Measurements from ENCODE around the gene FBLN2.
A peak's percentile ranks its signal among the peaks of the same experiment; 100 is the strongest.

DNA sequence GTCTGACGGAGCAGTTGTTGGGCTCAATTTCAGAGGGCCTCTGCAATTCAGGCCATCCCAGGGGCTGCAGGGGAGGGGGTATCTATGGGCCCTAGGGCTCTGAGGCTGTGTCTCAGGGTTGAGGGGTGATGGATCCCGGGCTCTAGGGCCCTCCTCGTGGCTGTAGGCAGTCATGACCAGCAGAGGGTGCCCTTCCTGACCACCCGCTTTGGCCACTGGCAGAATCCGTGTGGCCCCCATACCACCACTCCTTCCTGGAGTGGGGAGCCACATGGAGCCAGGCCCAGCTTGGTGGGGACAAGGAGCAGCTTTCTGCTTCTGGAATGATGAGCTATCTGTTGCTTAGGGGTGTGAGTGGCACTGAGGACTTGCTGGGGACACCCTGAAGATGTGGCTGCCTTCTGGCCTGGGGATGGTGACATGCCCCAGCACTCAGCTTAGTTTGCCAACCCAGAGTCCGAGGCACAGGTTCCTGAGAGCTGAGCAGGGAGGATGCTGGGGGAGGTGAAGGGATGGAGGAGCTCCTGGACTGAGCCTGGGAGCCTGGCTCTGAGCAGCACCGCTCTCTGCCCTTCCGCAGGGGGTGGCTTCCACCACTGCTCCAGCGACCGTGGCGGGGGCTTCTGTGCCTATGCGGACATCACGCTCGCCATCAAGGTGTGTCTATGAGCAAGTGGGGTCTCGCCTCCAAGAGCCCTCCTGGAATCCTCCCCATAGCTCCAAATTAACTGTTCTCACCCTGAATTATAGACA, 48.6 kb upstream of the FBLN2 start:
- TF ChIP-seq TAF1 (IDR thresholded peaks at IDR 0.05; ENCODE audit: low read depth) (no peak), RAD21 (IDR thresholded peaks at IDR 0.05; ENCODE audit: low read depth) (peak; percentile 48), TEAD4 (IDR thresholded peaks at IDR 0.05) (no peak), CREB1 (IDR thresholded peaks at IDR 0.05; ENCODE audit: low read depth) (no peak), EP300 (IDR thresholded peaks at IDR 0.05; ENCODE audit: borderline replicate concordance) (no peak), FOXM1 (IDR thresholded peaks at IDR 0.05; ENCODE audit: borderline replicate concordance, low read depth) (no peak), USF1 (IDR thresholded peaks at IDR 0.05) (no peak), MAX (IDR thresholded peaks at IDR 0.05) (no peak), CEBPB (IDR thresholded peaks at IDR 0.05) (no peak), TCF12 (IDR thresholded peaks at IDR 0.05; ENCODE audit: low read depth) (no peak)
- TF ChIP-seq, protein P1, sequence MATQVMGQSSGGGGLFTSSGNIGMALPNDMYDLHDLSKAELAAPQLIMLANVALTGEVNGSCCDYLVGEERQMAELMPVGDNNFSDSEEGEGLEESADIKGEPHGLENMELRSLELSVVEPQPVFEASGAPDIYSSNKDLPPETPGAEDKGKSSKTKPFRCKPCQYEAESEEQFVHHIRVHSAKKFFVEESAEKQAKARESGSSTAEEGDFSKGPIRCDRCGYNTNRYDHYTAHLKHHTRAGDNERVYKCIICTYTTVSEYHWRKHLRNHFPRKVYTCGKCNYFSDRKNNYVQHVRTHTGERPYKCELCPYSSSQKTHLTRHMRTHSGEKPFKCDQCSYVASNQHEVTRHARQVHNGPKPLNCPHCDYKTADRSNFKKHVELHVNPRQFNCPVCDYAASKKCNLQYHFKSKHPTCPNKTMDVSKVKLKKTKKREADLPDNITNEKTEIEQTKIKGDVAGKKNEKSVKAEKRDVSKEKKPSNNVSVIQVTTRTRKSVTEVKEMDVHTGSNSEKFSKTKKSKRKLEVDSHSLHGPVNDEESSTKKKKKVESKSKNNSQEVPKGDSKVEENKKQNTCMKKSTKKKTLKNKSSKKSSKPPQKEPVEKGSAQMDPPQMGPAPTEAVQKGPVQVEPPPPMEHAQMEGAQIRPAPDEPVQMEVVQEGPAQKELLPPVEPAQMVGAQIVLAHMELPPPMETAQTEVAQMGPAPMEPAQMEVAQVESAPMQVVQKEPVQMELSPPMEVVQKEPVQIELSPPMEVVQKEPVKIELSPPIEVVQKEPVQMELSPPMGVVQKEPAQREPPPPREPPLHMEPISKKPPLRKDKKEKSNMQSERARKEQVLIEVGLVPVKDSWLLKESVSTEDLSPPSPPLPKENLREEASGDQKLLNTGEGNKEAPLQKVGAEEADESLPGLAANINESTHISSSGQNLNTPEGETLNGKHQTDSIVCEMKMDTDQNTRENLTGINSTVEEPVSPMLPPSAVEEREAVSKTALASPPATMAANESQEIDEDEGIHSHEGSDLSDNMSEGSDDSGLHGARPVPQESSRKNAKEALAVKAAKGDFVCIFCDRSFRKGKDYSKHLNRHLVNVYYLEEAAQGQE (IDR thresholded peaks at IDR 0.05; ENCODE audit: low read depth) = no peak
